ENCODE results near the gene KIF18A.
"Not testable (repeated sequence)": the region's sequence is repeated elsewhere in the genome, so short reads cannot be mapped to it uniquely, and the experiment has no call there.

The KIF18A gene

DNA sequence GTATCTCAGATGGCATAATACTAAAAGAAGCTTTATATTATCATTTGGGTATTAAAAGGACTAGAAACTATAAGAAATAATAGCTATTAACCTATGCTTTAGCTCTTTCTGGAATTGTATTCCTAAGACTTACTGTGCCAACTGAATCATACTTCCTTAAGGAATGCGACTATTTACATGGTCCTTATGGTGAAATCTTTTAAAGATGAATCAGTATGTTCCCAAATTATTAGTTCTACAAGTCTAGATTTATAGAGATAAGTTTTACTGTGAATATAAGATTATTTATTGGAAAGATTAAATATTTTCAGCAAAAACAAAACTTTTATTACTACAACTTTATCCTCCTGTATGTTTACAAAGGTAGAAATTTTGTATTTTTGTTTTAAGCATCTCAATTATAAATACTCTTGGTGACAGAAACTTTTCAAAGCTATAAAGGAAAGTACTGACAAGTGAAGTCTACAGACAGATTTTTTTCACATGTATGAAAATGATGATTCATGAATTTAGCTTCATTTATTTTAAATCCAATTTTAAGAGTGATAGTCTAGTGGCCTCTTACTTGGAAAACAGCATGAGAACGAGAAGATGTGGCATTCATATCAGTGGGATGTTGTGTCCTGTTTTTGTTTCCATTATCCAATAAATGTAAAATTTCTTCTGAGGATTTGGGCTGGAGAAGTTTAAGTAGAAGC is 17.8 kb downstream of the KIF18A start:
- H3K4me1 Mint-ChIP-seq, result no peaks in the 10 kb centered on the region
- DNase-seq (ENCODE audit: low spot score in 2 of 2), result no peak
- H3K36me3 Mint-ChIP-seq, result peaks cover under 1% of the 10 kb centered on the region
- no peaks in the 10 kb centered on the region for H3K9me3 Mint-ChIP-seq
- no peak overlapping the region for H3K27ac Mint-ChIP-seq
- ATAC-seq, result no peak
- no peak overlapping the region for H3K4me3 Mint-ChIP-seq

DNA sequence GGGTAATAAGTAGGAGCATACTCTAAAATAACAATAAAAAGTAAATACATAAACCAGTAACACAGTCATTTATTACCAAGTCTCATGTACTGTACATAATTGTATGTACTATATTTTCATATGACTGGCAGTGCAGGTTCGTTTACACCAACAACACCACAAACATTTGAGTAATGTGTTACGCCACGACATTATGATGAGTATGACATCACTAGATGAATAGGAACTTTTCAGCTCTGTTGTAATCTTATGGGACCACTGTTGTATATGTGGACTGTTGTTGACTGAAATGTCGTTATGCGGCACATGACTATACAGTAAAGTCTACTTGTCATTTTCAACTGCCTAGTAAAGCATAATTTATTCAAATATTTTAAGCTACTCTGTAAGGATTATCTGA is 18.6 kb downstream of the KIF18A start:
- no peak overlapping the region for H3K4me3 Mint-ChIP-seq
- no peaks in the 10 kb centered on the region for H3K9me3 Mint-ChIP-seq
- H3K36me3 Mint-ChIP-seq, result no peaks in the 10 kb centered on the region
- no peak overlapping the region for H3K27ac Mint-ChIP-seq
- DNase-seq (ENCODE audit: low spot score in 2 of 2) (no peak), ATAC-seq (no peak)
- H3K4me1 Mint-ChIP-seq, result no peaks in the 10 kb centered on the region

DNA sequence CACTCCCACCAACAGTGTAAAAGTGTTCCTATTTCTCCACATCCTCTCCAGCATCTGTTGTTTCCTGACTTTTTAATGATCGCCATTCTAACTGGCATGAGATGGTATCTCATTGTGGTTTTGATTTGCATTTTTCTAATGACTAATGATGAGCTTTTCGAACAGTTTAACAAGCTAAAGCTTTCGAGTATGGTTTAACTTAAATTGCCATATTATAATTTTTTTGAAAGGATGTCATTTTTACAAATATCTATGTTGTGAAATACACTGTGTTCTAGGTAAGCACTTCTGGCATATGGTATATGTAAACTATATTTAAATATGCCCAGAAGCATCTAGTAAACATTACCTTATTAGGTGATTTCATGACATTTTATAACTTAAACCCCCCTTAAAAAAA is 20.3 kb downstream of the KIF18A start:
- DNase-seq (ENCODE audit: low spot score in 2 of 2); H3K27ac Mint-ChIP-seq; H3K36me3 Mint-ChIP-seq; ATAC-seq; H3K4me1 Mint-ChIP-seq; H3K4me3 Mint-ChIP-seq; H3K9me3 Mint-ChIP-seq: not testable (repeated sequence)

DNA sequence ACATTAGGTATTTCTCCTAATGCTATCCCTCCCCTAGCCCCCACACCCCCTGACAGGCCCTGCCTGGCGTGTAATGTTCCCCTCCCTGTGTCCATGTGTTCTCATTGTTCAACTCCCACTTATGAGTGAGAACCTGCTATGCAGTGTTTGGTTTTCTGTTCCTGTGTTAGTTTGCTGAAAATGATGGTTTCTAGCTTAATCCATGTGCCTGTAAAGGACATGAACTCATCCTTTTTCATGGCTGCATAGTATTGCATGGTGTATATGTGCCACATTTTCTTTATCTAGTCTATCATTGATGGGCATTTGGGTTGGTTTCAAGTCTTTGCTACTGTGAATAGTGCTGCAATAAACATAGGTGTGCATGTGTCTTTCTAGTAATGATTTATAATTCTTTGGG is 20.8 kb downstream of the KIF18A start:
- H3K27ac Mint-ChIP-seq; H3K9me3 Mint-ChIP-seq; H3K4me1 Mint-ChIP-seq; H3K36me3 Mint-ChIP-seq; DNase-seq (ENCODE audit: low spot score in 2 of 2); H3K4me3 Mint-ChIP-seq; ATAC-seq: not testable (repeated sequence)

DNA sequence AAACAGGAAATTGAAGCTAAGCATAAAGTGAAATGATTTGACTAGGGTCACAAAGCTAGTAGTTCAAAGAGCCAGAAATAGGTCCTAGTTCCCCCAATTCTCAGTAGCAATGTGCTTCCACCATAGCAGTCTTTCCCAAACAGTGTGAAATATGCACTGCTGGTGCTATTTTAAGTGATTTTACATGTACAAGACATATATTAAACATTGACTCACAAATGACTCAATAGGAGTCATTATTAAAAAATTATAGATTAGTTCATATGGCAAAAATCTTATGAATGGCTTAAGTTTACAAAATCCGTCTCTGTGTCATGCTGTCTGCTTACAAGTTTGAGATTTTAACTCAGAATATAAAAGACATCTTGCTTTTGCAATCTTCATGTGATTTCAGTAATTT is 21.4 kb downstream of the KIF18A start:
- Mint-ChIP-seq H3K27ac (no peak overlapping the region), H3K4me3 (no peak overlapping the region), H3K4me1 (no peaks in the 10 kb centered on the region), H3K9me3 (no peaks in the 10 kb centered on the region), H3K36me3 (no peaks in the 10 kb centered on the region)
- DNase-seq (ENCODE audit: low spot score in 2 of 2), result no peak
- ATAC-seq, result no peak

DNA sequence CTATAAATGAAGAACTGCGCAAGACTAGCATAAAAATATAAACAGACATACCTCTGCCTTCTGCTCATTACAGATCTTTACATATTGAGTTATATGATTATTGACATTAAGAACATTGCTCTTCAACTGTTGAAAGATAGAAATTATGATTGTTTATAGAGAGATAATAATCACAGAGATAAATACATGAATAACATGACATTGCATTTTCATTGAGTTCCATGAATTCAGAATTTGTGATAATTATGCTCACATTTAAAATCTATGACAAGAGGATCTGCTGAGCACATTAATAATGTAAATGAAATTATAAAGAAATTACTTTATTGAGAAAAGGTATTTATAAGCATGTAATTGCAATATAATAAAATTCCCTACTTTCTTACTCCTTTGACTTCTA is 24.8 kb downstream of the KIF18A start:
- Mint-ChIP-seq H3K36me3 (no peaks in the 10 kb centered on the region), H3K9me3 (no peaks in the 10 kb centered on the region), H3K4me3 (no peak overlapping the region), H3K27ac (no peak overlapping the region), H3K4me1 (no peaks in the 10 kb centered on the region)
- no peak for ATAC-seq
- no peak for DNase-seq (ENCODE audit: low spot score in 2 of 2)

DNA sequence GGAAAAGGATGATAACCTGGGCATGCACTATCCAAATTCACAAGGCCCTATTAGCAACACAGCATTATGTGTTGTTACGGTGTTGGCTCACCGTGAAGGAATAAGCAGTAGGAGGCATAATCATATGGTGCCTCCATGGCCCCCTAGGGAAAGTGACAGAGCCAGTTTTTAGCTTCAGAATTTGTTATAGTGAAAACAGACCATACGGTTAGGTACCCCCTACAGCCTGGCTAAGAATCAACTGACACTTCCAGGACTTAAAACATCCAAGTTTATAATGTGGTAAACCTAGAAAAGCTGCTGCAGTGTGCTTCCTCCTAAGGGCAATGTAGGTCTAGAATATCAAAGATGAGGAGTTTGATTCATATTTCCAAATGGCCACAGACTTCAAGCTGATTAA is 30.4 kb downstream of the KIF18A start:
- no peaks in the 10 kb centered on the region for H3K4me1 Mint-ChIP-seq
- no peaks in the 10 kb centered on the region for H3K9me3 Mint-ChIP-seq
- H3K36me3 Mint-ChIP-seq, result peaks cover 20% of the 10 kb centered on the region
- ATAC-seq, result no peak
- no peak overlapping the region for H3K4me3 Mint-ChIP-seq
- no peak for DNase-seq (ENCODE audit: low spot score in 2 of 2)
- H3K27ac Mint-ChIP-seq, result no peak overlapping the region

DNA sequence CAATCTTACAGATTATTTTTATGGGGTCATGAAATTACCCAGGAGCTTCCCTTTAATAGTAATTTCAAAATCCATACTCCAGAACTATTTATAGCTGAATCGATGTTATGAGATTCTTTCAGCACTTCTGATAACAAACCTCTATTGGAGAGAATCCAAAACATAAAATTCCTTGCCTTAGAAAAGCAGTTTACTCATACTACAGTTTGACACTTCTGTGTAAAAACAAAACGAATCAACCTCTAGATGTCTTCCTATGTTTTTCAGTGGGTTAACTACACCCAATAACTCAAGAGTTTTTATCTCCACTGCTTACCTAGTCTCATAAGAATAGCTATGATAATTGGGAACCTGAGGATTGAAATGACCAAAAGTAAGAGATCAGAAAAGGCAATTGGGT is 35.6 kb downstream of the KIF18A start:
- Mint-ChIP-seq H3K36me3 (peaks cover 20% of the 10 kb centered on the region), H3K4me3 (no peak overlapping the region), H3K4me1 (no peaks in the 10 kb centered on the region), H3K27ac (no peak overlapping the region), H3K9me3 (no peaks in the 10 kb centered on the region)
- DNase-seq (ENCODE audit: low spot score in 2 of 2), result no peak
- no peak for ATAC-seq

DNA sequence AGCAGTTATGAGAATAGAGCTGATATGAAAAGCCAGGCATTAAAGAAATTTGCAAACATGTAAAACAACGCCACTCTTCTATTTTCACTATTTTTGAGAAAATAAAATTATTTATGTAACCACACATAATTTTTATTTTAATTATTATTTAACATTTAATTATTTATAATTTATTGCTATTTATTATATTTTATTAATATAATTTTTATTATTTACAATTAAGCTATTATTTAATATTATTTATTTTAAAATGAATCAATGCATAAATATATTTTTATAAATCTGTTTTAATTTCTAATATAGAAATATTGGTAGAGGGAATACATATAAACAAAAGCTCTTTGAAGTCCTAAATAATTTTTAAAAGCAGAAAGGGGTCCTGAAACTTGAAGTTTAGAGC is 36.7 kb downstream of the KIF18A start:
- ATAC-seq (no peak), DNase-seq (ENCODE audit: low spot score in 2 of 2) (no peak)
- Mint-ChIP-seq H3K9me3 (no peaks in the 10 kb centered on the region), H3K4me3 (no peak overlapping the region), H3K27ac (no peak overlapping the region), H3K4me1 (no peaks in the 10 kb centered on the region), H3K36me3 (peaks cover 12% of the 10 kb centered on the region)

DNA sequence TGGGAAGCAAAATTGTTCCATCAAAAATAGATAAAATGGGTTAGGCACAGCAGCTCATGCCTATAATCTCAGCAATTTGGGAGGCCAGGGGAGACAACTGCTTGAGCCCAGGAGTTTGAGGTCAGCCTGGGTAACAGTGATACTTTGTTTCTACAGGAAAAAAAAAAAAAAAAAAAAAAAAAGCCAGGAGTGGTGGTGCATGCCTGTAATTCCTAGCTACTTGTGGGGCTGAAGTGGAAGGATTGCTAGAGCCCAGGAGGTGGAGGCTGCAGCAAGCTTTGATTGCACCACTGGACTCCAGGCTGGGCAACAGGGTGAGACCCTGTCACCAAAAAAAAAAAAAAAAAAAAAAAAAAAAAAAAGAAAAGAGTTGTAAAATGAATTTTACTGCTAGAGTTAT is 49.6 kb downstream of the KIF18A start:
- Mint-ChIP-seq H3K4me3 (no peak overlapping the region), H3K36me3 (peaks cover 20% of the 10 kb centered on the region), H3K9me3 (no peaks in the 10 kb centered on the region), H3K27ac (no peak overlapping the region), H3K4me1 (no peaks in the 10 kb centered on the region)
- no peak for DNase-seq (ENCODE audit: low spot score in 2 of 2)
- ATAC-seq, result no peak

DNA sequence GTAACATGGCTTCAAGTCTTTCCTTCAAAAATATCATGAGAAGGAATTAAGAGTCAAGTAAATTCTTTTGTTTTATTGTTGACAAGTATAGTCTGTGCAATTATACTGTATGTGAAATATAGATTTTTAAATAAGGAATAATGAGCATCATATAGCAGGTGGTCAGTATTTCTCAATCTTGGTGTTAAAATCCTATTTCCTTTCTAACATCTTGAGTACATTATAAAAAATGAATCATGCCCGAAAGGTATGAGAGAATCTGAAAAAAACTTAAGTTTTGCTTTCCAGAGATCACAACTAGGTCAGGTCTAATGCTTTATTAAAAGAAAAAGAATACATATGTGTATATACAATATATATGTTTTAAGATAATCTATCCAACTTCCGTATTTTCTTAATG is 53.1 kb downstream of the KIF18A start:
- DNase-seq (ENCODE audit: low spot score in 2 of 2), result no peak
- no peak for ATAC-seq
- H3K4me3 Mint-ChIP-seq, result no peak overlapping the region
- no peaks in the 10 kb centered on the region for H3K9me3 Mint-ChIP-seq
- no peaks in the 10 kb centered on the region for H3K4me1 Mint-ChIP-seq
- H3K27ac Mint-ChIP-seq, result no peak overlapping the region
- peaks cover 20% of the 10 kb centered on the region for H3K36me3 Mint-ChIP-seq

DNA sequence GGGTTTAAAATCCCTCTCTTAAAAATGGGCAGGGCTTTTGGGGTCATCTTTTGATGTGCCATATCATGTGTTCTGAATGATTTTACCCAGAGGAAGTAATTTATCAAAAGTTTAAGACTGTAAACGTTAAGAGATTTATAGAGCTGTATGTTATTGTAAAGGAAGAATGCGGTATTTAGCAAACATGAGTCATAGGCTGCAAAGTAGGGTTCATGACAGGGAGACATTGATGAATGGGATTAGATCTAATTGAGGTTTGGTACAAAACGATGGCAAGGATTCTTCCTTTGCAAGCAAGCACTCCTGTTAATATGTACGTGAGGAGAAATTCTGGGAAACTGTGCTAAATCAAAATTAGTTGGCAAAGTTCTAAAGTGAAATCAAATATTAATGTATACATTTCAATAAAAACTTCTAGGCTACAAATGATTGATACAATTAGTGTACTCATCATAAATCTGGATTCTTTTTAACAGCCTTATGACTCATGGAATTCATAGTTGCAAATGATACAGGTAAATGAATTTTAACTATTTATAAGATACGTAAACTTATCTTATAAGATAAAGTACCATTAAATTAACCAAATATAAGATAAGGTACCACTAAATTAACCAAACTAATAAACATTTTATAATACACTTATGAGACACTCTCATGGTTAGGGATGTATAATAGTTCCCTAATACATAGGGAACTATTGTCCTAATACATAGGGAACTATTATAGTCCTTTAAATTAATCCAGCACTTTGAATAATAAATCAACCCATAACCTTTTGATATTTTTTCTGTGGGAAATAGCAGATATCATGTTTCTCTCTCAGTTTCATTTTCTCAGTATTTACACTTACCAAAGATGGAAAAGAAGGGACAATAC is 58.4 kb downstream of the KIF18A start:
- no peak for ATAC-seq
- Mint-ChIP-seq H3K4me3 (no peak overlapping the region), H3K27ac (no peak overlapping the region), H3K36me3 (peaks cover 6% of the 10 kb centered on the region), H3K4me1 (no peaks in the 10 kb centered on the region), H3K9me3 (no peaks in the 10 kb centered on the region)
- no peak for DNase-seq (ENCODE audit: low spot score in 2 of 2)

DNA sequence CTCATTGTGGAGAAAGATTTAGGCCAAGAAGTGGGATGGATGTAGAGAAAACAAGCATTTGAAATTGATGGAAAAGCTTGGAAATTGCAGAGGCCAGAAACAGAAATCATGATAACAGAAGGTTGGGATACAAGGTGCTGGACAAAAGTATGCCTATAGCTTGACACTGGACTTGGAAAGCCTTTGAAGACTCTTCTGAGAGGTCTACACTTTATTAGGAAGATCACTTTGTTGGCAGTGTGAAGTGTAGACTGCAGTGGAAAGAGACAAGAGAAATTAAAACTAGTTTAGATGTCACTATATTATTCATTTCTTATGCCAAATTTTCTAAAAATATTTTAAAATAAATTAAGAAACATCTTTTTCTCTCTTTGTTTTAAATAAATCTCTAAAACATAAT is 59.1 kb downstream of the KIF18A start:
- H3K27ac Mint-ChIP-seq, result no peak overlapping the region
- no peak overlapping the region for H3K4me3 Mint-ChIP-seq
- ATAC-seq (no peak), DNase-seq (ENCODE audit: low spot score in 2 of 2) (no peak)
- peaks cover 3% of the 10 kb centered on the region for H3K36me3 Mint-ChIP-seq
- H3K9me3 Mint-ChIP-seq, result no peaks in the 10 kb centered on the region
- H3K4me1 Mint-ChIP-seq, result no peaks in the 10 kb centered on the region

DNA sequence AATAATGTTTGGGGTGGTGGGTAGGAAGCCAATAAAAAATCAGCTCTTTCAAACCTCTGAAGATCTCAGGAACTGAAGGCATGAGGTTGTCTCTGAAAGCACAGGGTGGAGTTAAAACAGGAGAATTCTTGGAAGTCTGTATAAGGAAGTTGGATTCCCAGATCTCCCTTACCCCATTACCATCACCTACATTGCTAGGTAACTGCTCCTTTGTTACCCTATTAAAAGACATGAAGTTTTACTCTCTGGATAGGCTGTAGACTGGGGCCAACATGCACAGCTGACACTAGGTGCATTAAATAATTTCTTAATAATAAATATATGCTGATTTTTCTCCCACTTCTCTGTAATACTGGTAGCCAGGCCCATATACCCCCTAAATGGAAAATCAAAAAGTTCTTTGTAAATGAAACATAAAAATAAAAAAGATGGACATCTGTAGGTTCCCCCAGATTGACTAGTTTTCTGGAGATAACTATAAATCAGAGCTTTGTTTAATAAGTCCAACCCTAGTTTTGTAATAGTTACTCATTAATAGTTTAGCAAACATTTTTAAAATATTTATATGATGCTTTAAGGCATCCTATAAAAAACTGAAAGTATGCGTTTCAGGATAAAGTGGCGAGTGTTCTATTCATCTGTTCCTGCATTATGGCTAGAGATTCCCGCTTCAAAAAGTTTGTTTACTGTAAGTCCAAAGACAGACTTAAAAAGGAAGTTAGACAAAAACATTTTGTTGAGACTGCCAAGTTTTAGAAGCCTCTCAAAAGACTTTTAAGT is 63.8 kb downstream of the KIF18A start:
- no peak for DNase-seq (ENCODE audit: low spot score in 2 of 2)
- no peak overlapping the region for H3K4me3 Mint-ChIP-seq
- no peak overlapping the region for H3K27ac Mint-ChIP-seq
- ATAC-seq, result no peak
- H3K4me1 Mint-ChIP-seq, result no peaks in the 10 kb centered on the region
- H3K36me3 Mint-ChIP-seq, result no peaks in the 10 kb centered on the region
- no peaks in the 10 kb centered on the region for H3K9me3 Mint-ChIP-seq

DNA sequence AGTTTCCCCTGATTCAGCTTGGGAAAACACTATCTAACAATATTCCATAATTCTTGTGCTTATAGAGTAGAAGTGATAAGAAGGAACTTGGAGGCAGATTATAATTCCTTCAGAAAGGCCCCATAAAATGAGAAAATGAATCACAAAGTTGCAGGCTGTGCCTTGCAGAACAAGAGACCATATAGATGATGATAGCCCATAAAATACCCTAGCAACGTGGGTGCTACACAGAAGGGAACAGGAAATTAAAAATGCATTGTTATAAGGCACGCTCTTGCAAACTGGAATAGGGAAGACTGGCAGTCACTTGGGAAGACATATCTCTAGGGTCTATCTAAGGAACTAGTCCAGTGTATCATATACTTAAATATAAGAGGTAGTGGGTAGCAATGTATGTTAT is 67.6 kb downstream of the KIF18A start:
- no peak for DNase-seq (ENCODE audit: low spot score in 2 of 2)
- Mint-ChIP-seq H3K36me3 (no peaks in the 10 kb centered on the region), H3K4me3 (no peak overlapping the region), H3K27ac (no peak overlapping the region), H3K4me1 (no peaks in the 10 kb centered on the region), H3K9me3 (no peaks in the 10 kb centered on the region)
- ATAC-seq, result no peak

DNA sequence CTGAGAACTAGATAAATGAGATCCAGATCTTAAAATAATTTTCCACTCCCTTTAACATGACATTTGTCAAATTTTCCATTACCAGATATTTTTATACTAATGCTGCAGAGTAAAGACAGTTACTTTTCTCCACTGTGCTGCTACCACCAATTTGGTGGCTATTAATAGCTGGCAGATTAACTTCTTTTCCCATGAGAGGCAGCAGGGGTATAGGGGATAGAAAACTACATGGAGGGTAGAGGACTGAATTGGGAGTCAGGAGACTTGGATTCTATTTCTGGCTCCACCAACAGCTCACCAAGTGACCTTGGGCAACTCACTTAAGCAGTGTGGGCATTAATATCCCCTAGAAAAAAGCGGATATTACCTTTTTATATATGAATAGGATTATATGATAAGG is 69.2 kb downstream of the KIF18A start:
- Mint-ChIP-seq H3K9me3 (no peaks in the 10 kb centered on the region), H3K27ac (no peak overlapping the region), H3K36me3 (no peaks in the 10 kb centered on the region), H3K4me3 (no peak overlapping the region), H3K4me1 (no peaks in the 10 kb centered on the region)
- ATAC-seq (no peak), DNase-seq (ENCODE audit: low spot score in 2 of 2) (no peak)
